Ovary (tissue), 3 donors: ENCODE results near the gene NCK2.

Experiments
- CTCF ChIP-seq, 3 donors: fragments of 450-650 bp in 2 of 3; fragments of 200-600 bp in 1 of 3; IDR thresholded peaks; one replicate each; pipeline versions ENCODE4 v1.5.1 to v1.8.0; 2016 to 2022; ENCODE audit warnings: antibody characterized with exemption in 3 of 3, mild to moderate bottlenecking in 1 of 3
- POLR2A ChIP-seq: fragments of 450-650 bp; IDR thresholded peaks from one replicate; pipeline ENCODE4 v1.6.1; 2017; ENCODE audit warnings: antibody characterized with exemption, mild to moderate bottlenecking, moderate library complexity
- donor health status: DM: no; HTN: no; CAD: no.

- TF ChIP-seq CTCF (IDR thresholded peaks at IDR 0.05) (no peak), POLR2A (no peak)
Measured at GRCh38 chr2:105732955-105733607, 11.6 kb upstream of the NCK2 start.
